Keratinocyte (primary cell): ENCODE measurements around the gene S1PR2. TPM values are rescaled to one million over a fixed set of nuclear protein-coding genes. Genes with fewer than 3 reads are reported as not detected.

Experiments used
- DNase-seq: peaks from one replicate; pipeline ENCODE4 v3.0.0-alpha.2; 2011; ENCODE audit warnings: low read depth, missing footprints, low spot score
- FAIRE-seq: peaks from 2 replicates; lab custom pipeline; 2011; peaks lifted over from hg19 to GRCh38; lab: Jason Lieb, UNC
- H2AFZ ChIP-seq: 2 replicates; pipeline ENCODE4 v1.6.0; 2012; ENCODE audit warnings: low read length, control low read depth, inconsistent platforms; ENCODE audit not compliant: control insufficient read depth
- H3K27ac ChIP-seq: 2 replicates; pipeline ENCODE4 v1.5.1; 2011; ENCODE audit warnings: low read length; ENCODE audit not compliant: control insufficient read depth, insufficient read depth
- H3K27me3 ChIP-seq: 3 replicates; pipeline ENCODE4 v1.6.0; 2011; ENCODE audit warnings: low read length; ENCODE audit not compliant: control insufficient read depth, insufficient read depth; ENCODE audit errors: extremely low read depth
- H3K36me3 ChIP-seq, 2 experiments: 2 replicates in 1 of 2; 3 replicates in 1 of 2; pipeline ENCODE4 v1.5.1; 2011; ENCODE audit warnings: low read length in 2 of 2, mild to moderate bottlenecking in 1 of 2; ENCODE audit not compliant: control insufficient read depth in 2 of 2, insufficient read depth in 2 of 2; ENCODE audit errors: extremely low read depth in 1 of 2
- H3K4me1 ChIP-seq: 3 replicates; pipeline ENCODE4 v1.5.1; 2011; ENCODE audit warnings: low read length; ENCODE audit not compliant: control insufficient read depth, insufficient read depth; ENCODE audit errors: extremely low read depth
- H3K4me2 ChIP-seq: 3 replicates; pipeline ENCODE4 v1.6.0; 2011; ENCODE audit warnings: low read depth, low read length; ENCODE audit not compliant: control insufficient read depth, insufficient read depth; ENCODE audit errors: extremely low read depth
- H3K4me3 ChIP-seq, 3 experiments: fragments of 200-600 bp in 1 of 3; sonication (generic) in 1 of 3; 2 replicates in 2 of 3; 3 replicates in 1 of 3; pipeline ENCODE4 v1.5.1; 2011 to 2016; ENCODE audit warnings: low read length in 3 of 3, mild to moderate bottlenecking in 3 of 3, control low read depth in 2 of 3, inconsistent platforms in 1 of 3, low read depth in 1 of 3, mixed read lengths in 1 of 3, mixed run types in 1 of 3, moderate library complexity in 1 of 3; ENCODE audit not compliant: control insufficient read depth in 2 of 3, insufficient read depth in 2 of 3; ENCODE audit errors: extremely low read depth in 1 of 3
- H3K79me2 ChIP-seq: 2 replicates; pipeline ENCODE4 v1.6.0; 2012; ENCODE audit warnings: low read length; ENCODE audit not compliant: control insufficient read depth, insufficient read depth
- H3K9ac ChIP-seq: 3 replicates; pipeline ENCODE4 v1.6.0; 2011; ENCODE audit warnings: low read length; ENCODE audit not compliant: control insufficient read depth, insufficient read depth; ENCODE audit errors: extremely low read depth
- H3K9me1 ChIP-seq: 3 replicates; pipeline ENCODE4 v1.6.0; 2011; ENCODE audit warnings: low read length; ENCODE audit not compliant: control insufficient read depth, insufficient read depth; ENCODE audit errors: extremely low read depth
- H3K9me3 ChIP-seq: 2 replicates; pipeline ENCODE4 v1.5.1; 2012; ENCODE audit warnings: low read depth, low read length; ENCODE audit not compliant: control insufficient read depth
- H4K20me1 ChIP-seq: 3 replicates; pipeline ENCODE4 v1.6.0; 2011; ENCODE audit warnings: low read length; ENCODE audit not compliant: control insufficient read depth, insufficient read depth; ENCODE audit errors: extremely low read depth
- CTCF ChIP-seq, 3 experiments: IDR thresholded peaks in 1 of 3; conservative IDR thresholded peaks in 1 of 3; optimal IDR thresholded peaks in 1 of 3; 2 replicates in 2 of 3; 3 replicates in 1 of 3; pipeline versions ENCODE3 to v1.5.1; 2011; ENCODE audit warnings: low read length in 3 of 3, mild to moderate bottlenecking in 3 of 3, moderate library complexity in 2 of 3, control low read depth in 1 of 3, inconsistent platforms in 1 of 3; ENCODE audit not compliant: insufficient read depth in 2 of 3; ENCODE audit errors: extremely low read depth in 1 of 3
- EZH2 ChIP-seq: IDR thresholded peaks from one replicate; pipeline ENCODE4 v1.6.1; 2012; ENCODE audit warnings: inconsistent platforms, mild to moderate bottlenecking, low read length, moderate library complexity
- dilution Hi-C: fragments of 300-500 bp; cut with MboI; formaldehyde crosslinking; loops from one replicate; pipeline ENCODE4 v1.7.0; 2020; ENCODE audit warnings: low sequenced_read_pairs; ENCODE audit not compliant: extremely low pct_ligation_motif_present
- polyA plus RNA-seq, 5 experiments: library from polyadenylated mRNA; depleted of rRNA in 3 of 5; stranded (reverse) in 3 of 5; stranded (forward) in 1 of 5; unstranded in 1 of 5; fragments of >200 nt; gene quantifications; 1 replicate in 1 of 5; 2 replicates in 3 of 5; 3 replicates in 1 of 5; pipeline versions ENCODE4 v1.2.1 to v1.2.3, GENCODE V29; 2011 to 2012; ENCODE audit warnings: missing spikeins in 2 of 5, low read depth in 1 of 5, low replicate concordance in 1 of 5

Gene S1PR2
- polyA plus RNA-seq, 1 donor (not counting 4 experiments of a cell fraction or from before 2014, with no cell fraction given), result 1.6 TPM

GRCh38 chr19:10220695-10221094, 10.4 kb downstream of the S1PR2 start:
- H3K4me3 ChIP-seq, result no peak overlapping the region
- no peaks in the 10 kb centered on the region for H3K36me3 ChIP-seq
- FAIRE-seq (no peak), DNase-seq (no peak)
- no peaks in the 10 kb centered on the region for H3K79me2 ChIP-seq
- no peaks in the 10 kb centered on the region for H3K9me1 ChIP-seq
- H3K9me3 ChIP-seq, result no peaks in the 10 kb centered on the region
- no peak overlapping the region for H2AFZ ChIP-seq
- dilution Hi-C loops, result no loop called here
- no peak overlapping the region for H3K27ac ChIP-seq
- no peak overlapping the region for H3K4me2 ChIP-seq
- H3K4me1 ChIP-seq, result no peaks in the 10 kb centered on the region
- peaks cover 2% of the 10 kb centered on the region for H4K20me1 ChIP-seq
- H3K9ac ChIP-seq, result no peak overlapping the region
- H3K27me3 ChIP-seq, result no peaks in the 10 kb centered on the region
- TF ChIP-seq EZH2, result no peak
- TF ChIP-seq CTCF (optimal IDR thresholded peaks at IDR 0.05 in 1 of 3, IDR thresholded peaks at IDR 0.05 in 1 of 3, conservative IDR thresholded peaks at IDR 0.05 in 1 of 3; ENCODE audit: extremely low read depth in 1 of 3, insufficient read depth in 2 of 3, low read length in 3 of 3), result no peak

- Histone ChIP-seq H3K4me3 (no peak overlapping the region), H3K9ac (no peak overlapping the region), H3K27me3 (no peaks in the 10 kb centered on the region), H2AFZ (no peak overlapping the region), H4K20me1 (peaks cover 2% of the 10 kb centered on the region), H3K27ac (no peak overlapping the region), H3K9me3 (no peaks in the 10 kb centered on the region), H3K79me2 (no peaks in the 10 kb centered on the region), H3K36me3 (no peaks in the 10 kb centered on the region), H3K4me1 (peaks cover 3% of the 10 kb centered on the region), H3K4me2 (no peak overlapping the region), H3K9me1 (no peaks in the 10 kb centered on the region)
- peak; percentile 23 to 59 (median 31) for TF ChIP-seq CTCF (optimal IDR thresholded peaks at IDR 0.05 in 1 of 3, IDR thresholded peaks at IDR 0.05 in 1 of 3, conservative IDR thresholded peaks at IDR 0.05 in 1 of 3; ENCODE audit: extremely low read depth in 1 of 3, insufficient read depth in 2 of 3, low read length in 3 of 3)
- no peak for TF ChIP-seq EZH2
- dilution Hi-C loops, result no loop called here
- FAIRE-seq (no peak), DNase-seq (no peak)
Measured at GRCh38 chr19:10219678-10220077, 11.5 kb downstream of the S1PR2 start.
